K562 treated with DMSO at 1 percent for 12 hours (cell line): ENCODE measurements around the gene CFAP157. TPM values are rescaled to one million over a fixed set of nuclear protein-coding genes. Genes with fewer than 3 reads are reported as not detected.

Experiments
- total RNA-seq: library from RNA; unstranded; fragments of 300-600 nt; gene quantifications from 2 replicates; pipeline ENCODE4 v1.2.3, GENCODE V29; 2022; ENCODE audit not compliant: insufficient read depth

Gene CFAP157
- total RNA-seq = 0.38 and 0.65 TPM in 2 replicates

GRCh38 chr9:127706836-127707241 lies at the start of gene CFAP157:
Gene CFAP157, plus strand, starts transcription at chr9:127706988. Its CDS starts 44 bp downstream, at chr9:127707032.

DNA sequence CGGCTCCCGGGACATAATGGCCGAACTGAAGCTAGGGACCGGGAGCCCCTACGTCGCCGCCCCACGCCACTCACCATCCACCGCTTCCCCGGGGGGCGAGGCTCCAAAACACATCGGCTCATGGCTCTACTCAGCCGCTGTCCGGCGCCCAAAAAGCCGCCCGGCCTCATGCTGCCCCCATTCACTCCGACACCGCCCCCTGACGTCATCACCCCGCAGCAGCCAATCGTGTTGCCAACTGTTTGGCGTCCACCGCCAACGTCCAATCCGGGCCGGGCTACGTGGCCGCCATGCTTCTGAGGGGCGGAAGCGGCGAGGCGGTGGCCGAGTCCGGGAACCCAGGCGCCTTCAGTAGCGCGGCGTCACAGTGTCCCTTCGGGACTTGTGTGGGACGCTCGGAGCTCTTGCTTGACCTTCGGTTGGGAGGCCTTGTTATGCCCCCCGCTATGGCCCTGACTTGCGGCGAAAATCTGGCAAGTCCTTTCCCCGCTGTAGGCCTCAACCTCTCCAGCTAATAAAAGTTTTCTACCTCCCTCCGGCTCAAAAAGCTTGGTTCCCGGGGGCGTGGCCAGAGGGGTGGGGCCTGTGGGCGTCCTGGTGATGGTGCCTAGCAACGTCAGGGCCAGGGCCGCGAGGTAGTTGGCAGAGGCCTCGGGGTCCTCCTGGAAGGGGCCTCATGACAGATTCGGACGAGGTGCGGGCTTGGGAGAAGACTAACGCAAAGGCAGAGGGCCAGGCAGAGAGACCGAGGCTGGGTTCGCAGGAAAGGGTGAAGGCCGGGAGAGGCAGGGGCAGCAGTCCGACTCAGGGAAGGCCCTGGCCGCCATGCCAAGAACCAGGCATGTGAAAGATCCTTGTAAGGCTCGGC lies 8.9 kb downstream of the CFAP157 start, which contains the start of the genes PTRH1 and TTC16:
Gene PTRH1, minus strand, starts transcription at position 194 of the 868 bp plus-strand sequence. Its CDS starts 24 bp downstream, at position 170.
Gene TTC16, plus strand, starts transcription at position 610 of the 868 bp plus-strand sequence. Its CDS starts 67 bp downstream, at position 677.

GRCh38 chr9:127734747-127735529 lies 28.1 kb downstream of the CFAP157 start, which contains the start of gene TOR2A:
Gene TOR2A, minus strand, starts transcription at chr9:127735294. Its CDS starts 24 bp downstream, at chr9:127735270.

Other genes starting within 250 kb of the CFAP157 start
- gene STXBP1, start 94.7 kb upstream of the CFAP157 start, total RNA-seq = 19.6 and 53.3 TPM in 2 replicates
- 14.3 and 14.9 TPM in 2 replicates for gene PTRH1, start 8.7 kb downstream of the CFAP157 start, total RNA-seq
- not detected in 2 replicates for gene TTC16, start 9.1 kb downstream of the CFAP157 start, total RNA-seq
- gene TOR2A, start 28.3 kb downstream of the CFAP157 start, total RNA-seq = 95.6 and 97.0 TPM in 2 replicates
- 1.6 and 3.8 TPM in 2 replicates for gene SH2D3C, start 71.7 kb downstream of the CFAP157 start, total RNA-seq
- 49.1 and 83.0 TPM in 2 replicates for gene CDK9, start 79.0 kb downstream of the CFAP157 start, total RNA-seq
- gene FPGS, start 95.9 kb downstream of the CFAP157 start, total RNA-seq = 37.2 and 37.4 TPM in 2 replicates
- gene ENG, start 147.7 kb downstream of the CFAP157 start, total RNA-seq = 0.85 and 1.2 TPM in 2 replicates
- gene AK1, start 170.7 kb downstream of the CFAP157 start, total RNA-seq = 59.2 and 98.4 TPM in 2 replicates
- 14.6 and 15.2 TPM in 2 replicates for gene ST6GALNAC6, start 192.6 kb downstream of the CFAP157 start, total RNA-seq
- 32.4 and 36.8 TPM in 2 replicates for gene ST6GALNAC4, start 210.1 kb downstream of the CFAP157 start, total RNA-seq
- gene PIP5KL1, start 223.8 kb downstream of the CFAP157 start, total RNA-seq = 2.6 and 3.0 TPM in 2 replicates
- gene DPM2, start 230.9 kb downstream of the CFAP157 start, total RNA-seq = 60.5 and 61.1 TPM in 2 replicates